Measurements from ENCODE around the gene HCRTR1. TPM values are rescaled to one million over a fixed set of nuclear protein-coding genes. Genes with fewer than 3 reads are reported as not detected.

HCRTR1 gene
- total and polyA plus RNA-seq, 8 donors, result not detected

DNA sequence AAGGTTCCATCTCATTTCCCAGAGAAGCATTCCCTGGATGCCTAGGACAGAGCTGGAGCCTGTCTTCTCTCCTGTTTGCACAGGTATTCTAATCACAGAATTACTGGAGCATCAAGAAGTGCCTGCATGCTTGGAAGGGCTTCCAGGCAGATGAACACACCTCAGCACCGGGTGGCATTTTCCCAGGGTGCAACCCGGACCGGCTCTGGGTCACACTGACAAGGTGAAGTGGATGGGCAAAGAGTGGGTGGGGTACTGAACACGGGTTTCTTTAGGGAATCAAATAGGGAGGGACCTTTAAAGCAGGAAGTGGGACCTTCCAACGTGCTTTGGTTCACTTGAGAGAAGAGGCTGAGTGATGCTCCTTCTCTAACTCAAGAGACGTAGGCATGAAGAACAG lies 34.3 kb downstream of the HCRTR1 start:
- WGBS, 5 donors, result 68 to 76% (median 69%) methylated on average over 6 of the region's 6 CpGs
- DNase-seq, result no peak
- Histone ChIP-seq H3K36me3 (peaks cover 5 to 48% (median 34%) of the 10 kb centered on the region in 4 donors), H3K4me1 (peaks cover 0 to 17% (median 9%) of the 10 kb centered on the region in 4 donors), H3K4me3 (no peak overlapping the region), H3K9me3 (no peaks in the 10 kb centered on the region), H3K27me3 (no peaks in the 10 kb centered on the region), H3K27ac (peak overlapping the region in 1 of 5 donors; percentile 2)
- TF ChIP-seq POLR2A (IDR thresholded peaks at IDR 0.05), result no peak
- TF ChIP-seq CTCF (IDR thresholded peaks at IDR 0.05), result no peak
- no peak for TF ChIP-seq POLR2AphosphoS5 (IDR thresholded peaks at IDR 0.05)
- no peak for TF ChIP-seq EP300 (IDR thresholded peaks at IDR 0.05)
- intact Hi-C loops (cut with DNase I; ENCODE audit: low total_unique reads), result no loop called here

- Histone ChIP-seq H3K4me3 (no peak overlapping the region), H3K36me3 (peaks cover 5 to 59% (median 45%) of the 10 kb centered on the region in 4 donors), H3K4me1 (peaks cover 0 to 17% (median 9%) of the 10 kb centered on the region in 4 donors), H3K27me3 (no peaks in the 10 kb centered on the region), H3K27ac (no peak overlapping the region), H3K9me3 (no peaks in the 10 kb centered on the region)
- intact Hi-C loops (cut with DNase I; ENCODE audit: low total_unique reads), result no loop called here
- no peak for DNase-seq
- TF ChIP-seq EP300 (IDR thresholded peaks at IDR 0.05) (no peak), POLR2A (IDR thresholded peaks at IDR 0.05) (no peak), POLR2AphosphoS5 (IDR thresholded peaks at IDR 0.05) (no peak), CTCF (IDR thresholded peaks at IDR 0.05) (no peak)
- WGBS, 5 donors, result 77 to 88% (median 83%) methylated on average over 4 of the region's 4 CpGs
These were observed 35.5 kb downstream of the HCRTR1 start for GRCh38 chr1:31652891-31653499.

- no peaks in the 10 kb centered on the region for H3K9me3 ChIP-seq
- H3K36me3 ChIP-seq, result peaks cover 5 to 68% (median 54%) of the 10 kb centered on the region in 4 donors
- no peaks in the 10 kb centered on the region for H3K27me3 ChIP-seq
- no peak for TF ChIP-seq POLR2AphosphoS5 (IDR thresholded peaks at IDR 0.05)
- no peak for TF ChIP-seq CTCF (IDR thresholded peaks at IDR 0.05)
- TF ChIP-seq POLR2A (IDR thresholded peaks at IDR 0.05), result no peak
- no peak for TF ChIP-seq EP300 (IDR thresholded peaks at IDR 0.05)
- peaks cover 0 to 17% (median 9%) of the 10 kb centered on the region in 4 donors for H3K4me1 ChIP-seq
- H3K27ac ChIP-seq, result no peak overlapping the region
- no peak overlapping the region for H3K4me3 ChIP-seq
- 83 to 90% (median 88%) methylated on average over 12 of the region's 12 CpGs for WGBS, 5 donors
- no peak for DNase-seq
- intact Hi-C loops (cut with DNase I; ENCODE audit: low total_unique reads), result no loop called here
These were observed 36.4 kb downstream of the HCRTR1 start for GRCh38 chr1:31653717-31654473.

GRCh38 chr1:31654474-31654776 lies 36.9 kb downstream of the HCRTR1 start:
- Histone ChIP-seq H3K27me3 (no peaks in the 10 kb centered on the region), H3K36me3 (peaks cover 5 to 74% (median 59%) of the 10 kb centered on the region in 4 donors), H3K4me3 (no peak overlapping the region), H3K9me3 (no peaks in the 10 kb centered on the region), H3K4me1 (peaks cover 0 to 17% (median 9%) of the 10 kb centered on the region in 4 donors), H3K27ac (no peak overlapping the region)
- 88 to 96% (median 93%) methylated on average over 5 of the region's 5 CpGs for WGBS, 5 donors
- DNase-seq, result no peak
- TF ChIP-seq EP300 (IDR thresholded peaks at IDR 0.05) (no peak), POLR2A (IDR thresholded peaks at IDR 0.05) (no peak), POLR2AphosphoS5 (IDR thresholded peaks at IDR 0.05) (no peak), CTCF (IDR thresholded peaks at IDR 0.05) (no peak)
- intact Hi-C loops (cut with DNase I; ENCODE audit: low total_unique reads), result no loop called here
